Activated CD4-positive, alpha-beta T cell treated with anti-CD3 and anti-CD28 coated beads for 36 hours (primary cell): ENCODE measurements around the gene LRRC52. TPM values are rescaled to one million over a fixed set of nuclear protein-coding genes. Genes with fewer than 3 reads are reported as not detected.

Experiments used
- ATAC-seq: fragments of 200-7000 bp; cut with Tn5 transposase; one replicate; pipeline ENCODE4 v1.10.0; 2021; ENCODE audit warnings: mild to moderate bottlenecking, moderate library complexity
- CTCF ChIA-PET: fragments of 350-600 bp; sonication (Branson Sonifier 250); formaldehyde crosslinking; loops from one replicate; lab custom pipeline; 2021; ENCODE audit warnings: antibody characterized with exemption; lab: Charles Lee
- POLR2A ChIA-PET: fragments of 350-600 bp; sonication (Branson Sonifier 250); formaldehyde crosslinking; loops from one replicate; lab custom pipeline; 2021; ENCODE audit warnings: antibody characterized with exemption, inconsistent platforms; lab: Charles Lee
- DNase-seq: peaks from one replicate; pipeline ENCODE4 v3.0.0-alpha.2; 2020
- H3K27ac Mint-ChIP-seq: one replicate; pipeline ENCODE4 v1.8.0; 2021; ENCODE audit warnings: mixed read lengths
- H3K27me3 Mint-ChIP-seq: one replicate; pipeline ENCODE4 v1.8.0; 2021; ENCODE audit warnings: mixed read lengths
- H3K36me3 Mint-ChIP-seq: one replicate; pipeline ENCODE4 v1.8.0; 2021; ENCODE audit warnings: low read depth, mixed read lengths
- H3K4me1 Mint-ChIP-seq: one replicate; pipeline ENCODE4 v1.8.0; 2021; ENCODE audit warnings: mixed read lengths
- H3K4me3 Mint-ChIP-seq: one replicate; pipeline ENCODE4 v1.8.0; 2021; ENCODE audit warnings: mild to moderate bottlenecking, moderate library complexity, mixed read lengths
- H3K9me3 Mint-ChIP-seq: one replicate; pipeline ENCODE4 v1.8.0; 2021; ENCODE audit warnings: low read depth, mixed read lengths
- intact Hi-C, 2 experiments: fragments of 100-400 bp; cut with DNase I in 1 of 2; cut with micrococcal nuclease in 1 of 2; formaldehyde crosslinking; loops; one replicate each; pipeline versions ENCODE4 v1.14.2 to v1.15.1; 2022 to 2024; cut with DNase I, micrococcal nuclease
- total RNA-seq, 2 experiments: library from RNA; stranded (reverse); gene quantifications; one replicate each; pipeline ENCODE4 v1.2.3, GENCODE V29; 2021

The LRRC52 gene
- total RNA-seq, 2 experiments from 2014 or later, result not detected

- DNase-seq (no peak), ATAC-seq (no peak)
- Mint-ChIP-seq H3K4me3 (no peak overlapping the region), H3K27ac (no peak overlapping the region), H3K36me3 (no peaks in the 10 kb centered on the region), H3K9me3 (peaks cover 6% of the 10 kb centered on the region), H3K4me1 (no peaks in the 10 kb centered on the region), H3K27me3 (peaks cover 26% of the 10 kb centered on the region)
- CTCF ChIA-PET, result no interaction called here
- POLR2A ChIA-PET, result no interaction called here
- intact Hi-C loops, result no loop called here
These were observed 27.3 kb upstream of the LRRC52 start for GRCh38 chr1:165516469-165516868.

- Mint-ChIP-seq H3K4me1 (no peaks in the 10 kb centered on the region), H3K9me3 (peaks cover 6% of the 10 kb centered on the region)
These were observed 23.2 kb upstream of the LRRC52 start for GRCh38 chr1:165520646-165521045.

GRCh38 chr1:165524639-165525285 lies 19.0 kb upstream of the LRRC52 start:
- Mint-ChIP-seq H3K27ac (no peak overlapping the region), H3K27me3 (peaks cover 43% of the 10 kb centered on the region), H3K4me1 (no peaks in the 10 kb centered on the region), H3K4me3 (no peak overlapping the region), H3K36me3 (no peaks in the 10 kb centered on the region), H3K9me3 (peaks cover 5% of the 10 kb centered on the region)
- ChIA-PET POLR2A (no interaction called here), CTCF (interaction anchor here (0.5 to 1.3 kb wide), 3 partner anchors 13 to 586 kb away, joined by 3 read pairs; no protein-coding TSS in a partner anchor)
- intact Hi-C loops, result no loop called here
- DNase-seq, result no peak
- ATAC-seq, result no peak

More at GRCh38 chr1:165520646-165521045, 23.2 kb upstream of the LRRC52 start:
- Mint-ChIP-seq H3K27me3 (peaks cover 32% of the 10 kb centered on the region), H3K4me3 (no peak overlapping the region), H3K27ac (no peak overlapping the region), H3K36me3 (no peaks in the 10 kb centered on the region)
- ATAC-seq, result no peak
- ChIA-PET CTCF (no interaction called here), POLR2A (no interaction called here)
- DNase-seq, result no peak
- intact Hi-C loops, result no loop called here

GRCh38 chr1:165525708-165526107 lies 18.1 kb upstream of the LRRC52 start:
- H3K36me3 Mint-ChIP-seq, result no peaks in the 10 kb centered on the region
- H3K9me3 Mint-ChIP-seq, result peaks cover 5% of the 10 kb centered on the region
- ChIA-PET CTCF (interaction anchor here (1.0 to 1.3 kb wide), 2 partner anchors 9 to 14 kb away, joined by 3 to 4 read pairs; no protein-coding TSS in a partner anchor), POLR2A (no interaction called here)
- H3K27me3 Mint-ChIP-seq, result peaks cover 43% of the 10 kb centered on the region
- H3K4me1 Mint-ChIP-seq, result no peaks in the 10 kb centered on the region
- no peak overlapping the region for H3K27ac Mint-ChIP-seq
- H3K4me3 Mint-ChIP-seq, result no peak overlapping the region
- no peak for ATAC-seq
- intact Hi-C loops, result no loop called here
- no peak for DNase-seq

- H3K36me3 Mint-ChIP-seq, result no peaks in the 10 kb centered on the region
- H3K27ac Mint-ChIP-seq, result no peak overlapping the region
- no peak for DNase-seq
- H3K4me1 Mint-ChIP-seq, result no peaks in the 10 kb centered on the region
- H3K9me3 Mint-ChIP-seq, result no peaks in the 10 kb centered on the region
- peaks cover 39% of the 10 kb centered on the region for H3K27me3 Mint-ChIP-seq
- ChIA-PET POLR2A (no interaction called here), CTCF (no interaction called here)
- H3K4me3 Mint-ChIP-seq, result no peak overlapping the region
- ATAC-seq, result no peak
- intact Hi-C loops, result no loop called here
These were observed 16.4 kb upstream of the LRRC52 start for GRCh38 chr1:165527251-165528007.

- Mint-ChIP-seq H3K36me3 (no peaks in the 10 kb centered on the region), H3K9me3 (no peaks in the 10 kb centered on the region), H3K27me3 (peaks cover 29% of the 10 kb centered on the region), H3K4me3 (no peak overlapping the region), H3K27ac (no peak overlapping the region), H3K4me1 (no peaks in the 10 kb centered on the region)
- intact Hi-C loops, result no loop called here
- POLR2A ChIA-PET, result no interaction called here
- ATAC-seq, result no peak
- CTCF ChIA-PET, result no interaction called here
- no peak for DNase-seq
These were observed 12.8 kb upstream of the LRRC52 start for GRCh38 chr1:165531021-165531420.

GRCh38 chr1:165532053-165532452 lies 11.7 kb upstream of the LRRC52 start:
- POLR2A ChIA-PET, result no interaction called here
- H3K36me3 Mint-ChIP-seq, result no peaks in the 10 kb centered on the region
- peaks cover under 1% of the 10 kb centered on the region for H3K4me1 Mint-ChIP-seq
- DNase-seq, result no peak
- intact Hi-C loops, result no loop called here
- no peak for ATAC-seq
- no peak overlapping the region for H3K27ac Mint-ChIP-seq
- no peaks in the 10 kb centered on the region for H3K9me3 Mint-ChIP-seq
- no peak overlapping the region for H3K4me3 Mint-ChIP-seq
- H3K27me3 Mint-ChIP-seq, result peaks cover 28% of the 10 kb centered on the region
- CTCF ChIA-PET, result no interaction called here

GRCh38 chr1:165533254-165533653 lies 10.5 kb upstream of the LRRC52 start:
- intact Hi-C loops, result no loop called here
- POLR2A ChIA-PET, result interaction anchor here (0.6 kb wide), 1 partner anchor 66 kb away, joined by 3 read pairs; no protein-coding TSS in a partner anchor

GRCh38 chr1:165536016-165536415 lies 7.8 kb upstream of the LRRC52 start:
- Mint-ChIP-seq H3K36me3 (no peaks in the 10 kb centered on the region), H3K4me3 (no peak overlapping the region), H3K9me3 (no peaks in the 10 kb centered on the region), H3K27ac (no peak overlapping the region), H3K27me3 (peaks cover 23% of the 10 kb centered on the region), H3K4me1 (peaks cover 2% of the 10 kb centered on the region)
- no peak for DNase-seq
- ChIA-PET CTCF (interaction anchor here (0.5 kb wide), 1 partner anchor 132 kb away, joined by 6 read pairs; no protein-coding TSS in a partner anchor), POLR2A (no interaction called here)
- ATAC-seq, result no peak
- intact Hi-C loops, result no loop called here

More at GRCh38 chr1:165533254-165533653, 10.5 kb upstream of the LRRC52 start:
- Mint-ChIP-seq H3K9me3 (no peaks in the 10 kb centered on the region), H3K27ac (no peak overlapping the region), H3K4me3 (no peak overlapping the region), H3K4me1 (peaks cover 2% of the 10 kb centered on the region), H3K36me3 (no peaks in the 10 kb centered on the region), H3K27me3 (peaks cover 23% of the 10 kb centered on the region)
- CTCF ChIA-PET, result interaction anchor here (1.0 kb wide), 2 partner anchors 59 to 123 kb away, joined by 3 read pairs; no protein-coding TSS in a partner anchor
- DNase-seq (no peak), ATAC-seq (no peak)

GRCh38 chr1:165537356-165538109 lies 6.3 kb upstream of the LRRC52 start:
- POLR2A ChIA-PET, result no interaction called here
- H3K27me3 Mint-ChIP-seq, result peaks cover 21% of the 10 kb centered on the region
- DNase-seq (no peak), ATAC-seq (no peak)
- CTCF ChIA-PET, result interaction anchor here (1.2 kb wide), 1 partner anchor 55 kb away, joined by 4 read pairs; no protein-coding TSS in a partner anchor
- no peak overlapping the region for H3K4me3 Mint-ChIP-seq
- peaks cover 2% of the 10 kb centered on the region for H3K4me1 Mint-ChIP-seq
- intact Hi-C loops, result no loop called here
- H3K9me3 Mint-ChIP-seq, result no peaks in the 10 kb centered on the region
- no peak overlapping the region for H3K27ac Mint-ChIP-seq
- no peaks in the 10 kb centered on the region for H3K36me3 Mint-ChIP-seq

GRCh38 chr1:165539306-165539705 lies 4.5 kb upstream of the LRRC52 start:
- H3K27me3 Mint-ChIP-seq, result peaks cover 23% of the 10 kb centered on the region
- intact Hi-C loops, result no loop called here
- H3K36me3 Mint-ChIP-seq, result no peaks in the 10 kb centered on the region
- ChIA-PET POLR2A (no interaction called here), CTCF (interaction anchor here (0.6 kb wide), 1 partner anchor 750 kb away, joined by 3 read pairs; no protein-coding TSS in a partner anchor)
- peaks cover 2% of the 10 kb centered on the region for H3K4me1 Mint-ChIP-seq
- DNase-seq (no peak), ATAC-seq (no peak)
- H3K27ac Mint-ChIP-seq, result no peak overlapping the region
- no peaks in the 10 kb centered on the region for H3K9me3 Mint-ChIP-seq
- H3K4me3 Mint-ChIP-seq, result no peak overlapping the region
